ACHN (cell line): ENCODE results near the gene GGTLC2.

Experiments used
- DNase-seq: peaks from one replicate; pipeline ENCODE4 v3.0.0-alpha.2; 2015
- in situ Hi-C: cut with HindIII; loops from 2 replicates; pipeline ENCODE4 v1.10.0; 2017; ENCODE audit warnings: low sequenced_read_pairs, low pct_ligation_motif_present, low pct_unique_long_range_greater_than_20kb

Gene GGTLC2

GRCh38 chr22:22662095-22662494 lies 17.7 kb downstream of the GGTLC2 start:
- in situ Hi-C loops: no loop called here
- DNase-seq: no peak

- DNase-seq: no peak
- in situ Hi-C loops: no loop called here
Observed at GRCh38 chr22:22663861-22664800, 19.7 kb downstream of the GGTLC2 start.

GRCh38 chr22:22666307-22667091 lies 22.1 kb downstream of the GGTLC2 start:
- in situ Hi-C loops: no loop called here
- DNase-seq: peak; percentile 59

GRCh38 chr22:22667966-22668880 lies 23.8 kb downstream of the GGTLC2 start:
- no peak for DNase-seq
- in situ Hi-C loops: no loop called here

- in situ Hi-C loops: no loop called here
Observed at GRCh38 chr22:22669093-22669492, 24.7 kb downstream of the GGTLC2 start.

GRCh38 chr22:22670076-22670795 lies 25.8 kb downstream of the GGTLC2 start:
- in situ Hi-C loops: no loop called here
- no peak for DNase-seq

More at GRCh38 chr22:22669093-22669492, 24.7 kb downstream of the GGTLC2 start:
- DNase-seq: no peak

GRCh38 chr22:22671506-22671905 lies 27.1 kb downstream of the GGTLC2 start:
- in situ Hi-C loops: no loop called here
- DNase-seq: no peak

- no peak for DNase-seq
- in situ Hi-C loops: no loop called here
Observed at GRCh38 chr22:22673099-22673498, 28.7 kb downstream of the GGTLC2 start.

- DNase-seq: no peak
- in situ Hi-C loops: no loop called here
Observed at GRCh38 chr22:22673628-22674027, 29.2 kb downstream of the GGTLC2 start.

GRCh38 chr22:22674467-22674866 lies 30.1 kb downstream of the GGTLC2 start:
- DNase-seq: no peak
- in situ Hi-C loops: no loop called here

GRCh38 chr22:22678970-22679369 lies 34.6 kb downstream of the GGTLC2 start:
- no peak for DNase-seq
- in situ Hi-C loops: no loop called here

- in situ Hi-C loops: no loop called here
- DNase-seq: no peak
Observed at GRCh38 chr22:22680396-22680795, 36.0 kb downstream of the GGTLC2 start.

- DNase-seq: peak; percentile 54
- in situ Hi-C loops: no loop called here
Observed at GRCh38 chr22:22681221-22681739, 36.9 kb downstream of the GGTLC2 start.

GRCh38 chr22:22682196-22682595 lies 37.8 kb downstream of the GGTLC2 start:
- in situ Hi-C loops: no loop called here
- no peak for DNase-seq

- DNase-seq: peak; percentile 17
- in situ Hi-C loops: no loop called here
Observed at GRCh38 chr22:22682807-22683667, 38.6 kb downstream of the GGTLC2 start.

GRCh38 chr22:22683668-22684361 lies 39.4 kb downstream of the GGTLC2 start:
- in situ Hi-C loops: no loop called here
- no peak for DNase-seq
